ENCODE results near the gene C5.
"Not testable (repeated sequence)": the region's sequence is repeated elsewhere in the genome, so short reads cannot be mapped to it uniquely, and the experiment has no call there.

The C5 gene

GRCh38 chr9:121050128-121050988 lies at the start of gene C5:
Gene C5, minus strand, starts transcription at chr9:121050275. Its CDS starts 29 bp downstream, at chr9:121050246.
- DNase-seq (ENCODE audit: low read depth): no peak

GRCh38 chr9:121098567-121099198 lies 48.6 kb upstream of the C5 start:
- no peak for DNase-seq (ENCODE audit: low read depth)

GRCh38 chr9:121095057-121095456 lies 45.0 kb upstream of the C5 start:
- no peak for DNase-seq (ENCODE audit: low read depth)

- not testable (repeated sequence) for DNase-seq (ENCODE audit: low read depth)
Measured at GRCh38 chr9:121090743-121091142, 40.7 kb upstream of the C5 start.

GRCh38 chr9:121088576-121088975 lies 38.5 kb upstream of the C5 start:
- DNase-seq (ENCODE audit: low read depth): no peak

- no peak for DNase-seq (ENCODE audit: low read depth)
Measured at GRCh38 chr9:121085661-121086060, 35.6 kb upstream of the C5 start.

GRCh38 chr9:121082075-121082474 lies 32.0 kb upstream of the C5 start:
- DNase-seq (ENCODE audit: low read depth): no peak

GRCh38 chr9:121075251-121076036 lies 25.4 kb upstream of the C5 start:
- no peak for DNase-seq (ENCODE audit: low read depth)

- peak; percentile 66 for DNase-seq (ENCODE audit: low read depth)
Measured at GRCh38 chr9:121074370-121075250, 24.5 kb upstream of the C5 start, which contains the start of gene CNTRL. Gene CNTRL, plus strand, starts transcription at chr9:121074955. Its CDS starts 13,372 bp downstream, at chr9:121088327.

GRCh38 chr9:121073038-121073437 lies 23.0 kb upstream of the C5 start:
- peak; percentile 58 for DNase-seq (ENCODE audit: low read depth)

GRCh38 chr9:121071756-121072421 lies 21.8 kb upstream of the C5 start:
- DNase-seq (ENCODE audit: low read depth): no peak

GRCh38 chr9:121071370-121071755 lies 21.3 kb upstream of the C5 start:
- no peak for DNase-seq (ENCODE audit: low read depth)

GRCh38 chr9:121069396-121069795 lies 19.3 kb upstream of the C5 start:
- no peak for DNase-seq (ENCODE audit: low read depth)

GRCh38 chr9:121067640-121068039 lies 17.6 kb upstream of the C5 start:
- no peak for DNase-seq (ENCODE audit: low read depth)

GRCh38 chr9:121066850-121067249 lies 16.8 kb upstream of the C5 start:
- DNase-seq (ENCODE audit: low read depth): no peak

GRCh38 chr9:121059998-121060636 lies 10.0 kb upstream of the C5 start:
- DNase-seq (ENCODE audit: low read depth): no peak

GRCh38 chr9:121059513-121059912 lies 9.4 kb upstream of the C5 start:
- no peak for DNase-seq (ENCODE audit: low read depth)

- no peak for DNase-seq (ENCODE audit: low read depth)
Measured at GRCh38 chr9:121057821-121058220, 7.7 kb upstream of the C5 start.

- no peak for DNase-seq (ENCODE audit: low read depth)
Measured at GRCh38 chr9:121055642-121056143, 5.6 kb upstream of the C5 start.

GRCh38 chr9:121053544-121053943 lies 3.5 kb upstream of the C5 start:
- no peak for DNase-seq (ENCODE audit: low read depth)

Data from GM04504 (cell line).